ENCODE results near the gene HLX. TPM values are rescaled to one million over a fixed set of nuclear protein-coding genes. Genes with fewer than 3 reads are reported as not detected.

Gene HLX
- total RNA-seq, 2 experiments from 2014 or later, result 0.23 to 0.25 TPM

DNA sequence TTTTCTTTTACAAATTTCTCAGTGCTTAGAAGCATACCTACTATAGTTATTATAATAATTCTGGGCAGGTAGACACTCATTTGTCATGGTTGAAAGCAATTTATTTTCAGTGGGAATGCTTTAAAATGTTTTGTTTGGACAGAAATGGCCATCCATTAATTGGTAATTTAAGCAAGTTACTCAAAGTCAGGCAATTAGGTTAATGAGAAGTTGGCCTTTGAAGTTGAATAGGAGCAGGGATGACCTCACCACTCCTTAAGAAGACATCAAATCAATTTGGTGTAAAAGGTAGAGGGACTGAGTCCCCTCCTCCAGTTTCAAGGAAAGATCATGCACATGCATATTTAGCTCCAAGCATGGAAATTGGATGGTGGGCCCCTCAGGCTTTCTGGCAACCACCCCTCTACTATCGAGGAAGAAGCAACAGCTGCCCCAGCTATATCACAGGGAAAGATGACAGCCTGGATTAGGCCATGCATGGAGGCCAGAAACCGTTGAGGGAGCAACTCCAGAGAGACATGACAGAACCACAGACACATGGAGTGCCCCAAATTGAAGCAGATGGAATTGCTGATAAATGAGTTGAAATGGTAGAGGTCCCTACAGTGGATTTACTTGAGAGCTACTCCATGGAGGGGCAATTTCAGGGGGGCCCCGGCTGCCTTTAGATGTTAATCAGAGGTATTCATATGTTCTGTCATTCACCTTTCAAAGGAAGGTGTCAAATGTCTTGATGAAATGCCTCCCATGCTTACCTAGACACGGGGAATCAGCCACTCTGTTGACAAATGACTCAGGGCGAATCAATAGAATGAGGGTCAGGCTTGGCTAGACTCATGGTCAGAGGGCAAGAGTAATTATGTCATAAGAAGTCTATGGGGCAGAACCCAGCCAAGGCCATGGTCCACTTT is 26.7 kb downstream of the HLX start:
- H3K27me3 Mint-ChIP-seq, result peaks cover 8% of the 10 kb centered on the region
- no peaks in the 10 kb centered on the region for H3K36me3 Mint-ChIP-seq (ENCODE audit: low read depth)
- ChIA-PET CTCF (no interaction called here), POLR2A (no interaction called here)
- no peak overlapping the region for H3K27ac Mint-ChIP-seq
- intact Hi-C loops (cut with DNase I, micrococcal nuclease), result no loop called here
- H3K4me1 Mint-ChIP-seq, result no peaks in the 10 kb centered on the region
- DNase-seq, result no peak
- no peak overlapping the region for H3K4me3 Mint-ChIP-seq
- no peak for ATAC-seq
- no peaks in the 10 kb centered on the region for H3K9me3 Mint-ChIP-seq (ENCODE audit: low read depth)

GRCh38 chr1:220906561-220907334 is 27.5 kb downstream of the HLX start:
- intact Hi-C loops (cut with DNase I, micrococcal nuclease), result no loop called here
- ChIA-PET POLR2A (no interaction called here), CTCF (interaction anchor here (1.3 kb wide), 1 partner anchor 296 kb away, joined by 4 read pairs; no protein-coding TSS in a partner anchor)
- Mint-ChIP-seq H3K4me1 (no peaks in the 10 kb centered on the region), H3K36me3 (ENCODE audit: low read depth) (no peaks in the 10 kb centered on the region), H3K9me3 (ENCODE audit: low read depth) (no peaks in the 10 kb centered on the region), H3K27ac (no peak overlapping the region), H3K4me3 (no peak overlapping the region), H3K27me3 (peaks cover 6% of the 10 kb centered on the region)
- no peak for ATAC-seq
- DNase-seq, result no peak

GRCh38 chr1:220908757-220909156 is 29.5 kb downstream of the HLX start:
- Mint-ChIP-seq H3K4me1 (no peaks in the 10 kb centered on the region), H3K27ac (no peak overlapping the region), H3K9me3 (ENCODE audit: low read depth) (no peaks in the 10 kb centered on the region), H3K27me3 (peaks cover 3% of the 10 kb centered on the region), H3K4me3 (no peak overlapping the region), H3K36me3 (ENCODE audit: low read depth) (no peaks in the 10 kb centered on the region)
- intact Hi-C loops (cut with DNase I, micrococcal nuclease), result no loop called here
- ATAC-seq (no peak), DNase-seq (no peak)
- ChIA-PET POLR2A (no interaction called here), CTCF (interaction anchor here (0.6 to 1.0 kb wide), 2 partner anchors 10 to 255 kb away, joined by 3 to 5 read pairs; no protein-coding TSS in a partner anchor)

DNA sequence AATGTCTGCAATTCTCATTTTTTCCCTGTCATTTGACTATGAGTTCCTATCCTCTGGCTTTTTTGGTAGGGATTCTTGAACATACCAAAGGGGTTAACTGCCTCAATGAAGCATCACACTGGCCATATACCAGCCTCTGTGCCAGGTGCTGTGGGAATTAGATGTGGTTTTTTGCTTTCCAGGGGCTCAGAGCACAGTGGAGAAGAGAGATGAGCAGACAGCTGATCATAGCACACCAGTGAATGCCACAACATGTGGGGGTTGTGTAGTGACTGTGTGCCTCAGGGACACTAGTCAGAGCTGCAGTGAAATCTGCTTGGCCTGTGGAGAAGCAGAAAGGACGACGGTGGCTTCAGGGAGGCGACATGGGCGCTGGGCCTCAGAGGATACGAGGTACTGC is 30.8 kb downstream of the HLX start:
- ATAC-seq, result no peak
- no peak for DNase-seq
- CTCF ChIA-PET, result no interaction called here
- POLR2A ChIA-PET, result no interaction called here
- no peaks in the 10 kb centered on the region for H3K9me3 Mint-ChIP-seq (ENCODE audit: low read depth)
- H3K36me3 Mint-ChIP-seq (ENCODE audit: low read depth), result no peaks in the 10 kb centered on the region
- no peaks in the 10 kb centered on the region for H3K4me1 Mint-ChIP-seq
- intact Hi-C loops (cut with DNase I, micrococcal nuclease), result loop anchor here in 1 of 2 experiments (10.0 kb wide), 1 partner anchor 65 kb away; no protein-coding TSS in a partner anchor
- no peak overlapping the region for H3K27ac Mint-ChIP-seq
- H3K4me3 Mint-ChIP-seq, result no peak overlapping the region
- peaks cover 9% of the 10 kb centered on the region for H3K27me3 Mint-ChIP-seq

DNA sequence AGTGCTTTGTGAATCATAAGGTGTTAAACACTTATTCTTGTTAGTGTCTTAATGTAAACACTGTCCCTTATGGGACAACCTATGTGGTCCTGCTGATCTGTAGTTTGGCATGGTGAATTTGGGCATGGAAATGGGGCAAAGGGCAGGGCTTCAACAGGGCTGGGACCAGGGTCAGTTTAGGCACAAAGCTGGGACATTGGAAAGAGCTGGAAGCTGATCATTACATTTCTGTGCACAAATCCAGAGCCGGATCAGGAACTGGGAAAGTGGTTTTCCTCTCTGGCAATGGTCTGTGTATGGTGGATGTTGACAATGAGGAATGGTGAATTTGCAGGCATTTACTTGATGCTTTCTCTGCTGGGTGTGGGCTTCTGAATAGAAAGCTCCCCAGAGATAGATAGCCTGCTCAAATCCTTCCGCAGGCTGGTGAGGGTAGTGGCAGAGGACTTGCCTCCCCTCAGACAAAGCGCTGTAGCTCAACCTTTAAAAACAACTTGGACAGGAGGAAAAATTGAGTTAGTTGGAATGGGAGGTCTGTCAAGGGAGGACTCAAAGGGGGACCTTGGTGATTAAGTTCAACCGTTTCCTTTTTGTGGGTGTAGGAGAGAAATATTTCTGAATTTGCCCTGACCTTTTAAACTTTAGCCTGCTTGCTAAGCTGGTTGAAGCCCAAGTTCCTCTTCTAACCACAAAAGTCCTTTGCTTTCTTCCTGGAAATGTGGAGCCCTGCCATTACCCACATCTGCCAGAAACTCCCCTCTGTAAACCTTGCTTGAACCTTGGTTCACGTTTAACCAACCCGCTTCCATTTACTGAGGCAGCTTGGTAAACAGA is 35.3 kb downstream of the HLX start:
- no peaks in the 10 kb centered on the region for H3K9me3 Mint-ChIP-seq (ENCODE audit: low read depth)
- H3K27me3 Mint-ChIP-seq, result peaks cover 10% of the 10 kb centered on the region
- DNase-seq (no peak), ATAC-seq (no peak)
- no peak overlapping the region for H3K27ac Mint-ChIP-seq
- no peaks in the 10 kb centered on the region for H3K36me3 Mint-ChIP-seq (ENCODE audit: low read depth)
- intact Hi-C loops (cut with DNase I, micrococcal nuclease), result loop anchor here in 1 of 2 experiments (10.0 kb wide), 1 partner anchor 60 kb away; no protein-coding TSS in a partner anchor
- no peak overlapping the region for H3K4me3 Mint-ChIP-seq
- no peaks in the 10 kb centered on the region for H3K4me1 Mint-ChIP-seq
- ChIA-PET POLR2A (no interaction called here), CTCF (no interaction called here)

GRCh38 chr1:220915117-220915440 is 35.8 kb downstream of the HLX start:
- H3K36me3 Mint-ChIP-seq (ENCODE audit: low read depth), result no peaks in the 10 kb centered on the region
- no peak overlapping the region for H3K4me3 Mint-ChIP-seq
- POLR2A ChIA-PET, result no interaction called here

GRCh38 chr1:220915954-220916353 is 36.7 kb downstream of the HLX start:
- intact Hi-C loops (cut with DNase I, micrococcal nuclease), result loop anchor here in 1 of 2 experiments (10.0 kb wide), 1 partner anchor 59 kb away; no protein-coding TSS in a partner anchor
- Mint-ChIP-seq H3K36me3 (ENCODE audit: low read depth) (no peaks in the 10 kb centered on the region), H3K27ac (no peak overlapping the region), H3K9me3 (ENCODE audit: low read depth) (no peaks in the 10 kb centered on the region), H3K4me1 (no peaks in the 10 kb centered on the region), H3K27me3 (peaks cover 12% of the 10 kb centered on the region), H3K4me3 (no peak overlapping the region)
- ChIA-PET CTCF (no interaction called here), POLR2A (no interaction called here)
- ATAC-seq (no peak), DNase-seq (no peak)

More at GRCh38 chr1:220915117-220915440, 35.8 kb downstream of the HLX start:
- Mint-ChIP-seq H3K9me3 (ENCODE audit: low read depth) (no peaks in the 10 kb centered on the region), H3K27ac (no peak overlapping the region), H3K4me1 (no peaks in the 10 kb centered on the region), H3K27me3 (peaks cover 12% of the 10 kb centered on the region)
- CTCF ChIA-PET, result no interaction called here
- no peak for ATAC-seq
- no peak for DNase-seq
- intact Hi-C loops (cut with DNase I, micrococcal nuclease), result loop anchor here in 1 of 2 experiments (10.0 kb wide), 1 partner anchor 60 kb away; no protein-coding TSS in a partner anchor

GRCh38 chr1:220917101-220917500 is 37.9 kb downstream of the HLX start:
- POLR2A ChIA-PET, result no interaction called here
- ATAC-seq, result no peak
- H3K36me3 Mint-ChIP-seq (ENCODE audit: low read depth), result no peaks in the 10 kb centered on the region
- no peak overlapping the region for H3K4me3 Mint-ChIP-seq
- H3K27me3 Mint-ChIP-seq, result peaks cover 12% of the 10 kb centered on the region
- no peaks in the 10 kb centered on the region for H3K4me1 Mint-ChIP-seq
- CTCF ChIA-PET, result no interaction called here
- DNase-seq, result no peak
- H3K27ac Mint-ChIP-seq, result no peak overlapping the region
- intact Hi-C loops (cut with DNase I, micrococcal nuclease), result loop anchor here in 1 of 2 experiments (10.0 kb wide), 1 partner anchor 58 kb away; no protein-coding TSS in a partner anchor
- no peaks in the 10 kb centered on the region for H3K9me3 Mint-ChIP-seq (ENCODE audit: low read depth)

GRCh38 chr1:220917535-220918209 is 38.4 kb downstream of the HLX start:
- no peak overlapping the region for H3K27ac Mint-ChIP-seq
- H3K36me3 Mint-ChIP-seq (ENCODE audit: low read depth), result no peaks in the 10 kb centered on the region
- H3K27me3 Mint-ChIP-seq, result peaks cover 12% of the 10 kb centered on the region
- POLR2A ChIA-PET, result no interaction called here
- no peaks in the 10 kb centered on the region for H3K4me1 Mint-ChIP-seq
- intact Hi-C loops (cut with DNase I, micrococcal nuclease), result loop anchor here in 1 of 2 experiments (10.0 kb wide), 1 partner anchor 57 kb away; no protein-coding TSS in a partner anchor
- no peak overlapping the region for H3K4me3 Mint-ChIP-seq
- ATAC-seq, result no peak
- no peak for DNase-seq
- no peaks in the 10 kb centered on the region for H3K9me3 Mint-ChIP-seq (ENCODE audit: low read depth)
- CTCF ChIA-PET, result no interaction called here

- H3K9me3 Mint-ChIP-seq (ENCODE audit: low read depth), result no peaks in the 10 kb centered on the region
- H3K27me3 Mint-ChIP-seq, result peaks cover 12% of the 10 kb centered on the region
- DNase-seq (no peak), ATAC-seq (no peak)
- no peak overlapping the region for H3K4me3 Mint-ChIP-seq
- no peaks in the 10 kb centered on the region for H3K36me3 Mint-ChIP-seq (ENCODE audit: low read depth)
- no peak overlapping the region for H3K27ac Mint-ChIP-seq
- POLR2A ChIA-PET, result no interaction called here
- intact Hi-C loops (cut with DNase I, micrococcal nuclease), result loop anchor here in 1 of 2 experiments (10.0 kb wide), 1 partner anchor 56 kb away; no protein-coding TSS in a partner anchor
- H3K4me1 Mint-ChIP-seq, result no peaks in the 10 kb centered on the region
- CTCF ChIA-PET, result interaction anchor here (1.7 kb wide), 1 partner anchor 10 kb away, joined by 5 read pairs; no protein-coding TSS in a partner anchor
These were observed 39.2 kb downstream of the HLX start for GRCh38 chr1:220918285-220918951.

Data from activated CD4-positive, alpha-beta T cell treated with anti-CD3 and anti-CD28 coated beads for 36 hours (primary cell).